WTC11 (cell line): Measurements from ENCODE around the gene SRP14. TPM values are rescaled to one million over a fixed set of nuclear protein-coding genes. Genes with fewer than 3 reads are reported as not detected.

Experiments used
- ATAC-seq: fragments of 200-7000 bp; cut with Tn5 transposase; 2 replicates; pipeline ENCODE4 v1.10.0; 2021; ENCODE audit warnings: mild to moderate bottlenecking, moderate library complexity
- CTCF ChIA-PET: fragments of 300-600 bp; sonication (Branson Sonifier 250); formaldehyde crosslinking; loops from one replicate; lab custom pipeline; 2021; ENCODE audit warnings: antibody characterized with exemption; lab: Charles Lee
- POLR2A ChIA-PET: fragments of 350-600 bp; sonication (Branson Sonifier 250); formaldehyde crosslinking; loops from one replicate; lab custom pipeline; 2021; ENCODE audit warnings: antibody characterized with exemption; lab: Charles Lee
- DNase-seq: peaks from one replicate; pipeline ENCODE4 v3.0.0; 2021; ENCODE audit warnings: low spot score
- H3K27ac Mint-ChIP-seq: 2 replicates; pipeline ENCODE4 v1.8.0; 2021; ENCODE audit warnings: mixed read lengths
- H3K27me3 Mint-ChIP-seq: 2 replicates; pipeline ENCODE4 v1.8.0; 2021; ENCODE audit warnings: low read depth, mild to moderate bottlenecking, moderate library complexity, mixed read lengths
- H3K36me3 Mint-ChIP-seq: 2 replicates; pipeline ENCODE4 v1.8.0; 2021; ENCODE audit warnings: mixed read lengths
- H3K4me1 Mint-ChIP-seq: 2 replicates; pipeline ENCODE4 v1.8.0; 2022; ENCODE audit warnings: mixed read lengths
- H3K4me3 Mint-ChIP-seq: 2 replicates; pipeline ENCODE4 v1.8.0; 2021; ENCODE audit warnings: mild to moderate bottlenecking, moderate library complexity, mixed read lengths
- H3K9me3 Mint-ChIP-seq: 2 replicates; pipeline ENCODE4 v1.8.0; 2021; ENCODE audit warnings: mixed read lengths
- CREM ChIP-seq: sonication (generic); formaldehyde crosslinking; IDR thresholded peaks from 2 replicates; pipeline ENCODE4 v1.8.1; 2022; ENCODE audit warnings: mild to moderate bottlenecking, missing genetic modification reagents, moderate library complexity
- ELF4 ChIP-seq: sonication (generic); formaldehyde crosslinking; IDR thresholded peaks from 2 replicates; pipeline ENCODE4 v1.8.1; 2022; ENCODE audit warnings: low read depth, mild to moderate bottlenecking, moderate library complexity, missing genetic modification reagents
- ETV6 ChIP-seq: sonication (generic); formaldehyde crosslinking; IDR thresholded peaks from 2 replicates; pipeline ENCODE4 v1.8.1; 2022; ENCODE audit warnings: mild to moderate bottlenecking, missing genetic modification reagents
- FOXP1 ChIP-seq: sonication (generic); formaldehyde crosslinking; IDR thresholded peaks from 2 replicates; pipeline ENCODE4 v1.8.0; 2022; ENCODE audit warnings: missing genetic modification reagents, mild to moderate bottlenecking, moderate library complexity, borderline replicate concordance
- GABPB1 ChIP-seq: sonication (generic); formaldehyde crosslinking; IDR thresholded peaks from 2 replicates; pipeline ENCODE4 v1.8.1; 2023; ENCODE audit warnings: mild to moderate bottlenecking, missing genetic modification reagents
- SMAD3 ChIP-seq: sonication (generic); formaldehyde crosslinking; IDR thresholded peaks from 2 replicates; pipeline ENCODE4 v1.8.0; 2022; ENCODE audit warnings: missing genetic modification reagents, mild to moderate bottlenecking, borderline replicate concordance
- SP1 ChIP-seq: sonication (generic); formaldehyde crosslinking; conservative IDR thresholded peaks from 2 replicates; pipeline ENCODE4 v1.8.1; 2022; ENCODE audit warnings: missing genetic modification reagents
- TCF7 ChIP-seq: sonication (generic); formaldehyde crosslinking; IDR thresholded peaks from 2 replicates; pipeline ENCODE4 v1.8.0; 2022; ENCODE audit warnings: mild to moderate bottlenecking, low read depth, missing genetic modification reagents, moderate library complexity
- total RNA-seq: library from RNA; stranded (reverse); gene quantifications from 3 replicates; pipeline ENCODE4 v1.2.3, GENCODE V29; 2021
- TF ChIP-seq, protein P1 (sequence below): sonication (generic); formaldehyde crosslinking; IDR thresholded peaks from 2 replicates; pipeline ENCODE4 v1.8.0; 2022; ENCODE audit warnings: mild to moderate bottlenecking, missing genetic modification reagents
- TF ChIP-seq, protein P2 (sequence below): fragments of 200-600 bp; IDR thresholded peaks from 2 replicates; pipeline ENCODE4 v1.8.0; 2022; ENCODE audit warnings: antibody characterized with exemption
- TF ChIP-seq, protein P3 (sequence below): sonication (generic); formaldehyde crosslinking; IDR thresholded peaks from 2 replicates; pipeline ENCODE4 v1.8.1; 2023; ENCODE audit warnings: mild to moderate bottlenecking, missing genetic modification reagents, moderate library complexity
- TF ChIP-seq, protein P4 (sequence below): sonication (generic); formaldehyde crosslinking; IDR thresholded peaks from 2 replicates; pipeline ENCODE4 v1.8.1; 2022; ENCODE audit warnings: mild to moderate bottlenecking, missing genetic modification reagents, moderate library complexity, borderline replicate concordance

Gene SRP14
- total RNA-seq, 1 experiment from 2014 or later: 190 TPM

DNA sequence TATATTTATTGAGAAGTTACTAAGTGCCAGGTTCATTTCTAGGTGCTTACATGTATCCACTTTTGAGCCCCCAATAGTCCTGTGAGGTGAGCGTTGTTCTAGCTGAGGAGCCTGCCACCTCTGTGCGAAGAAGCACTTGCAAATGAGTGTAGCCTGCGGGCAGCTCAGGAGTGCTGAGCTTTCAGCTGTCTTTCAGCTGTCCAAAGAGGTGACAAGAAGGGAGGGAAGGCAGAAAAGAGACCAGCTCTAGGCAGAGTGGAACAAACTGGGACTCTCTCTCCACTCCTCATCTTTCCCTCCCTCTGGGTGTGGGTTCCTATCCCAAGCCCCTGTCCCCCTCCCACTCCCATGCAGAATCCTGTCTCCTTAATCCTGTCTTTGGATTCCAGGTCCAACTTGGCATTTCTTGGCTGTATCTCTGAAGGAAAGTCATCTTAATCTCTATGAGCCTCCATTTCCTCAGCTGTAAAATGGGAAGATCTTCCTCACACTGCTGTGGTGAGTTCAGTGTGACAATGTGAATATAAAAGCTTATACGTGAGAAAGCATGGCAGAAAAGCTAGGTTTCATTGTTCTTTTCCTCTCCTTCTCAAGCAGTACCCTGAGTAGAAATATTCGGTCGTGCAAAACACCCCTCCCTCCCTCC, 6.7 kb upstream of the SRP14 start:
- H3K9me3 Mint-ChIP-seq: no peaks in the 10 kb centered on the region
- H3K27ac Mint-ChIP-seq: no peak overlapping the region
- ATAC-seq: peak; percentile 55
- POLR2A ChIA-PET: interaction anchor here (0.6 to 0.8 kb wide), 2 partner anchors 21 to 58 kb away, joined by 4 to 5 read pairs; no protein-coding TSS in a partner anchor
- peak overlapping the region; percentile 65 for H3K4me3 Mint-ChIP-seq
- H3K36me3 Mint-ChIP-seq: no peaks in the 10 kb centered on the region
- DNase-seq: no peak
- TF ChIP-seq, protein P1, sequence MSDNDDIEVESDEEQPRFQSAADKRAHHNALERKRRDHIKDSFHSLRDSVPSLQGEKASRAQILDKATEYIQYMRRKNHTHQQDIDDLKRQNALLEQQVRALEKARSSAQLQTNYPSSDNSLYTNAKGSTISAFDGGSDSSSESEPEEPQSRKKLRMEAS (CRISPR knock-in tag): 0 out of 2 replicates have a peak, but pooled peaks have one; percentile 3
- no peak for TF ChIP-seq TCF7 (CRISPR knock-in tag)
- TF ChIP-seq, all 79 proteins: peak for 1
- H3K4me1 Mint-ChIP-seq: peaks cover 34% of the 10 kb centered on the region
- no peaks in the 10 kb centered on the region for H3K27me3 Mint-ChIP-seq
- CTCF ChIA-PET: interaction anchor here (0.7 to 7.6 kb wide), 44 partner anchors 9 to 292 kb away, joined by 3 to 120 read pairs (median 4); partner anchors contain the start of genes BMF, BUB1B and PLCB2

DNA sequence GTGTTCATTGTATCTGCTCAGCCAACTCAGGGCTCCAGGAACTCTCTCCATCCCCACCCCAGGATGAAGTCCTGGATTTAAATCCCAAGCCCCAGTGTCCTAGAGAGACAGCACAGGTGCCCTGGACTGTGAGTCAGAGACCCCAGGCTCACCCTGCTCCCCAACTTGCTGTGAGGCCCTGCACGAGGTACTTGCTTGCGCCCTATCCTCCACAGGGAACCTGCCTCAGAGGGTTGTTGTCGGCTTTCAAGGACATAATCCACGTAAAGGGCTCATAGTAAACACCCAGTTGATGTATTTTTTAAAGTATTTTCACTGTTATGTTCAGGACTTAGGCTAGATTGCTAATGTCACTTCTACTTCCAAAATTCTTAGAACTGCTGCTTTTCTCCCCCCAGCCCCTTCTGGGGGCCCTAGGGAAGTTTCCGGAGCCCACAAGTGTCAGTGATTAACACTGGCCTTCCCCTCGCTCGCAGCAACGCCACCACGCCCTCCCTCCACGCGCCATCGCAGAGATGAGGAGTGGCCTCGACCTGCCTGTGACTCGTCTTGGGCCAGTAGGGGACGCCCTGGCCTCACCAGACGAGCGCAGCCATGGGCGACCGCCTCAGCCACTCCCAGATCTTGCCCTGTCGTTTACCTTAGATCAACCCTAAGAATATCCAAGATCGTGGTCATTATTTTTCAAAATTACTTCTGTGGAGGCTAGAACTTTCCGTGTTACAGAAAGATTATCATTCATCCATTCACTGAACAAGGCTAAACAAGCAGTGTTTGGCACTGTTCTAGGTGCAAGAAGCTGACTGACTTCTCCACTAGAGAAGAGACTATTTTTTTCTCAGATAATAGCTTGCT, 6.0 kb upstream of the SRP14 start:
- no peaks in the 10 kb centered on the region for H3K27me3 Mint-ChIP-seq
- POLR2A ChIA-PET: interaction anchor here (0.5 to 0.8 kb wide), 3 partner anchors 21 to 160 kb away, joined by 4 to 6 read pairs (median 5); no protein-coding TSS in a partner anchor
- no peaks in the 10 kb centered on the region for H3K36me3 Mint-ChIP-seq
- peaks cover 39% of the 10 kb centered on the region for H3K4me1 Mint-ChIP-seq
- ATAC-seq (peak; percentile 96), DNase-seq (peak; percentile 85)
- H3K4me3 Mint-ChIP-seq: peak overlapping the region; percentile 65
- no peaks in the 10 kb centered on the region for H3K9me3 Mint-ChIP-seq
- CTCF ChIA-PET: interaction anchor here (0.7 to 7.6 kb wide), 43 partner anchors 8 to 292 kb away, joined by 3 to 120 read pairs (median 5); partner anchors contain the start of genes BMF, BUB1B and PLCB2
- H3K27ac Mint-ChIP-seq: no peak overlapping the region
- TF ChIP-seq, protein P2, sequence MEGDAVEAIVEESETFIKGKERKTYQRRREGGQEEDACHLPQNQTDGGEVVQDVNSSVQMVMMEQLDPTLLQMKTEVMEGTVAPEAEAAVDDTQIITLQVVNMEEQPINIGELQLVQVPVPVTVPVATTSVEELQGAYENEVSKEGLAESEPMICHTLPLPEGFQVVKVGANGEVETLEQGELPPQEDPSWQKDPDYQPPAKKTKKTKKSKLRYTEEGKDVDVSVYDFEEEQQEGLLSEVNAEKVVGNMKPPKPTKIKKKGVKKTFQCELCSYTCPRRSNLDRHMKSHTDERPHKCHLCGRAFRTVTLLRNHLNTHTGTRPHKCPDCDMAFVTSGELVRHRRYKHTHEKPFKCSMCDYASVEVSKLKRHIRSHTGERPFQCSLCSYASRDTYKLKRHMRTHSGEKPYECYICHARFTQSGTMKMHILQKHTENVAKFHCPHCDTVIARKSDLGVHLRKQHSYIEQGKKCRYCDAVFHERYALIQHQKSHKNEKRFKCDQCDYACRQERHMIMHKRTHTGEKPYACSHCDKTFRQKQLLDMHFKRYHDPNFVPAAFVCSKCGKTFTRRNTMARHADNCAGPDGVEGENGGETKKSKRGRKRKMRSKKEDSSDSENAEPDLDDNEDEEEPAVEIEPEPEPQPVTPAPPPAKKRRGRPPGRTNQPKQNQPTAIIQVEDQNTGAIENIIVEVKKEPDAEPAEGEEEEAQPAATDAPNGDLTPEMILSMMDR: peak; percentile 45; the same call in 1 of the 2 replicates
- TF ChIP-seq SMAD3 (CRISPR knock-in tag) (peak; percentile 51; the same call in 1 of the 2 replicates), ELF4 (CRISPR knock-in tag) (no peak), GABPB1 (CRISPR knock-in tag) (no peak), ETV6 (CRISPR knock-in tag) (peak; percentile 43; the same call in 1 of the 2 replicates), SP1 (CRISPR knock-in tag) (peak; percentile 74), FOXP1 (peak; percentile 43; the same call in 1 of the 2 replicates)
- TF ChIP-seq, protein P3, sequence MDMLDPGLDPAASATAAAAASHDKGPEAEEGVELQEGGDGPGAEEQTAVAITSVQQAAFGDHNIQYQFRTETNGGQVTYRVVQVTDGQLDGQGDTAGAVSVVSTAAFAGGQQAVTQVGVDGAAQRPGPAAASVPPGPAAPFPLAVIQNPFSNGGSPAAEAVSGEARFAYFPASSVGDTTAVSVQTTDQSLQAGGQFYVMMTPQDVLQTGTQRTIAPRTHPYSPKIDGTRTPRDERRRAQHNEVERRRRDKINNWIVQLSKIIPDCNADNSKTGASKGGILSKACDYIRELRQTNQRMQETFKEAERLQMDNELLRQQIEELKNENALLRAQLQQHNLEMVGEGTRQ (CRISPR knock-in tag): no peak

DNA sequence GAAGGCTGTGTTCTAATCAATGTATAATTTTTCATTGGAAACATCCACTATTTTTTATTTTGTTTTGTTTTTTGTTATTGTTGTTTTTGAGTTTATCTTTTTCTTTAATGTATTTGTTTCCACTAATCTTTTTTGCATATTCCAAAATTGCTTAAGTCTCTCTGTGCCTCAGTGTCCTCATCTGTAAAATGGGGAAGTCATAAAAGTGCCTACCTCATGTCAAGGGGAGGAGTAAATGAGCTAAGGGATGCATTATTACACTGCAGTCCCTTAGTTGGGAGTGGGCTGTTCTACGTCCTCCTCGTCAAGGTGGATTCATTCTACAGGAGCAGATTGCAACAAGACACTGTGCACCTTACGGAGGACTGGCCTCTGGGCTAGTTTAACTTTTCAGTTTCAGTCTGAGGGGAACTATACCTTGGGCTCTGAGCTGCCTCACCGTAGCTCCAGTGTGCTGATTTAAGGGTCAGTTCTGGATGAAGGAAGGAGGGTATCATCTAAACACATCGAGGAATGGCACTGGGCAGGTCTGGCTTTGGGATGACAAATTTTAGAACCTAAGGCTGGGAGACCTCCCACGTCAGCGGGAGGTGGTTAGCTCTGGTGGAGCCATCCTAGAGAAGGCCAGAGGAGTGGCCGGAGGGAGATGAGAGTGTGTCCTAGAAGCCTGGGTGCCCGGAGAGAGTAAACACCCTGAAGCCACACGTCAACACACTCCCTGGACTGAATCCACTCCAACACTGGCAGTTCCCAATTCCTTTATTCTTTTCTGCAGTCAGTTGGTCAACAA, 5.1 kb upstream of the SRP14 start:
- TF ChIP-seq CREM (CRISPR knock-in tag): no peak
- TF ChIP-seq, protein P4, sequence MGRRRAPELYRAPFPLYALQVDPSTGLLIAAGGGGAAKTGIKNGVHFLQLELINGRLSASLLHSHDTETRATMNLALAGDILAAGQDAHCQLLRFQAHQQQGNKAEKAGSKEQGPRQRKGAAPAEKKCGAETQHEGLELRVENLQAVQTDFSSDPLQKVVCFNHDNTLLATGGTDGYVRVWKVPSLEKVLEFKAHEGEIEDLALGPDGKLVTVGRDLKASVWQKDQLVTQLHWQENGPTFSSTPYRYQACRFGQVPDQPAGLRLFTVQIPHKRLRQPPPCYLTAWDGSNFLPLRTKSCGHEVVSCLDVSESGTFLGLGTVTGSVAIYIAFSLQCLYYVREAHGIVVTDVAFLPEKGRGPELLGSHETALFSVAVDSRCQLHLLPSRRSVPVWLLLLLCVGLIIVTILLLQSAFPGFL: no peak
- Mint-ChIP-seq H3K9me3 (no peaks in the 10 kb centered on the region), H3K36me3 (no peaks in the 10 kb centered on the region), H3K4me3 (no peak overlapping the region), H3K27me3 (no peaks in the 10 kb centered on the region), H3K4me1 (peaks cover 44% of the 10 kb centered on the region), H3K27ac (peak overlapping the region; percentile 37; the same call in 1 of the 2 replicates)
- ATAC-seq (no peak), DNase-seq (no peak)
- POLR2A ChIA-PET: interaction anchor here (0.5 kb wide), 1 partner anchor 161 kb away, joined by 6 read pairs; no protein-coding TSS in a partner anchor
- CTCF ChIA-PET: interaction anchor here (1.0 to 7.6 kb wide), 3 partner anchors 61 to 229 kb away, joined by 3 to 97 read pairs (median 5); no protein-coding TSS in a partner anchor
